Measurements from ENCODE around the gene MYO5B. TPM values are rescaled to one million over a fixed set of nuclear protein-coding genes. Genes with fewer than 3 reads are reported as not detected.
A peak's percentile ranks its signal among the peaks of the same experiment; 100 is the strongest.

MYO5B gene

GRCh38 chr18:49778826-49779465, 416.0 kb downstream of the MYO5B start:
- Histone ChIP-seq H4K5ac (ENCODE audit: low read length) (no peak overlapping the region), H3K9ac (ENCODE audit: low read length) (no peak overlapping the region), H3K79me2 (ENCODE audit: control insufficient read depth, insufficient read depth, low read length) (no peaks in the 10 kb centered on the region), H3K56ac (ENCODE audit: low read length) (no peak overlapping the region), H3K4me2 (ENCODE audit: low read length) (no peak overlapping the region), H3K36me3 (ENCODE audit: control insufficient read depth, insufficient read depth, low read length) (peaks cover 1% of the 10 kb centered on the region), H3K4me3 (ENCODE audit: low read length) (no peak overlapping the region), H3K4ac (ENCODE audit: low read depth, low read length) (no peak overlapping the region), H2AK5ac (ENCODE audit: low read length) (no peak overlapping the region), H3K27me3 (ENCODE audit: insufficient read depth, low read length, poor library complexity) (no peaks in the 10 kb centered on the region), H4K8ac (ENCODE audit: low read depth, low read length) (no peak overlapping the region), H3K79me1 (ENCODE audit: low read length) (no peaks in the 10 kb centered on the region), H3K18ac (ENCODE audit: low read length) (no peak overlapping the region), H3K27ac (ENCODE audit: low read depth, low read length) (no peak overlapping the region), H2BK5ac (ENCODE audit: low read length) (no peak overlapping the region), H3K23ac (ENCODE audit: low read length) (no peak overlapping the region), H3K4me1 (ENCODE audit: control insufficient read depth, low read depth, low read length) (no peaks in the 10 kb centered on the region), H2BK120ac (ENCODE audit: low read depth, low read length) (no peak overlapping the region), H2BK15ac (replicated peaks; ENCODE audit: low read depth) (no peak overlapping the region)
- peak; percentile 24 for DNase-seq
- no CpG with 5 or more reads among the region's 8 CpGs for WGBS (ENCODE audit: extremely low coverage, insufficient coverage, low lambda C conversion rate)

Small RNA genes within 50 kb of the gene (small RNA-seq; reads per million reads assigned to genes)
- not detected for gene RF00019 (ENCODE audit: insufficient read depth)
- gene RF00283 (ENCODE audit: insufficient read depth) = not detected
- not detected for gene RN7SL310P (ENCODE audit: insufficient read depth)
- not detected for gene RNA5SP457 (ENCODE audit: insufficient read depth)
- not detected for gene SCARNA17 (ENCODE audit: insufficient read depth)
